OCI-LY1 (cell line): ENCODE results near the gene FILIP1L.

ENCODE experiments used
- EZH2 ChIP-seq: fragments of 200-600 bp; sonication (generic), shearing (Covaris generic); IDR thresholded peaks from 2 replicates; pipeline ENCODE4 v1.8.0; 2017; ENCODE audit warnings: borderline replicate concordance, mixed run types, mild to moderate bottlenecking, antibody characterized with exemption, low read length, moderate library complexity, mixed read lengths
- TF ChIP-seq, protein P1 (sequence below): fragments of 200-600 bp; sonication (generic), shearing (Covaris generic); IDR thresholded peaks from 2 replicates; pipeline ENCODE4 v1.5.1; 2017; ENCODE audit warnings: mild to moderate bottlenecking, antibody characterized with exemption, low read length, moderate library complexity, mixed read lengths

DNA sequence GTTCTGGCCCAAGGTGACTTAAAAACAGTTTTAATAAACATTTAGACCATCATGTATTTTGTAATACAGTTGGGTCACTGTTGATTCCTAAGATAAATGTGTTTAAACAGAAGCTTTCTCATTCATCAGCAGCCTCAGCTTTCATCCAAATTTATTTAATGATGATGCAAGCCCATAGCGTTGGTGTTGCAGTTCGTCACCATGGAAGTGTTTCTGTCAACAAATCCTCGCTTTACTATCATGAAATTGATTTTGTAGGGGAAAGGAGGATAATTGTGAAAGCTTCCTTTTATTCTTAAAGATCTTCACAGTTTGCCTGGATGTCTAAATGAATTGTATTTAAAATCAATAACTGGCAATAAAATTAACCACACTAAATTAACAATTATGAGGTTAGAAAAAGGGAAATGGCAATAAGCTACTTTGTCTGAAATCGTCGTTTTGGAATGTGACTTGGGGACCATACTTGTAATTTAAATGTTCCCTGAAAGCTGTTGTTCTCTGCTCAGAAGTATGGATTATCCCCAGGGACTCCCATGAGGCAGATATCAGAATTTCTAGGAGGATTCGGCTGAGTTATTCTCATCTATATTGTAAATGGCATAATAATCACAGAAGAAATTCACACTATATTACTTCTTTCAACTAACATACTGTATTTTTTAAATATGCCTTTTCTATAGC is 267.7 kb downstream of the FILIP1L start:
- TF ChIP-seq, protein P1, sequence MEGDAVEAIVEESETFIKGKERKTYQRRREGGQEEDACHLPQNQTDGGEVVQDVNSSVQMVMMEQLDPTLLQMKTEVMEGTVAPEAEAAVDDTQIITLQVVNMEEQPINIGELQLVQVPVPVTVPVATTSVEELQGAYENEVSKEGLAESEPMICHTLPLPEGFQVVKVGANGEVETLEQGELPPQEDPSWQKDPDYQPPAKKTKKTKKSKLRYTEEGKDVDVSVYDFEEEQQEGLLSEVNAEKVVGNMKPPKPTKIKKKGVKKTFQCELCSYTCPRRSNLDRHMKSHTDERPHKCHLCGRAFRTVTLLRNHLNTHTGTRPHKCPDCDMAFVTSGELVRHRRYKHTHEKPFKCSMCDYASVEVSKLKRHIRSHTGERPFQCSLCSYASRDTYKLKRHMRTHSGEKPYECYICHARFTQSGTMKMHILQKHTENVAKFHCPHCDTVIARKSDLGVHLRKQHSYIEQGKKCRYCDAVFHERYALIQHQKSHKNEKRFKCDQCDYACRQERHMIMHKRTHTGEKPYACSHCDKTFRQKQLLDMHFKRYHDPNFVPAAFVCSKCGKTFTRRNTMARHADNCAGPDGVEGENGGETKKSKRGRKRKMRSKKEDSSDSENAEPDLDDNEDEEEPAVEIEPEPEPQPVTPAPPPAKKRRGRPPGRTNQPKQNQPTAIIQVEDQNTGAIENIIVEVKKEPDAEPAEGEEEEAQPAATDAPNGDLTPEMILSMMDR = no peak
- TF ChIP-seq EZH2 = no peak
